DMS114 treated with DMSO at 0.1 percent for 48 hours (cell line): ENCODE results near the gene DNAH6.

Source experiments
- DNase-seq: peaks from one replicate; lab custom pipeline; 2025; ENCODE audit not compliant: unreplicated experiment; lab: John Stamatoyannopoulos, UW

The DNAH6 gene

DNA sequence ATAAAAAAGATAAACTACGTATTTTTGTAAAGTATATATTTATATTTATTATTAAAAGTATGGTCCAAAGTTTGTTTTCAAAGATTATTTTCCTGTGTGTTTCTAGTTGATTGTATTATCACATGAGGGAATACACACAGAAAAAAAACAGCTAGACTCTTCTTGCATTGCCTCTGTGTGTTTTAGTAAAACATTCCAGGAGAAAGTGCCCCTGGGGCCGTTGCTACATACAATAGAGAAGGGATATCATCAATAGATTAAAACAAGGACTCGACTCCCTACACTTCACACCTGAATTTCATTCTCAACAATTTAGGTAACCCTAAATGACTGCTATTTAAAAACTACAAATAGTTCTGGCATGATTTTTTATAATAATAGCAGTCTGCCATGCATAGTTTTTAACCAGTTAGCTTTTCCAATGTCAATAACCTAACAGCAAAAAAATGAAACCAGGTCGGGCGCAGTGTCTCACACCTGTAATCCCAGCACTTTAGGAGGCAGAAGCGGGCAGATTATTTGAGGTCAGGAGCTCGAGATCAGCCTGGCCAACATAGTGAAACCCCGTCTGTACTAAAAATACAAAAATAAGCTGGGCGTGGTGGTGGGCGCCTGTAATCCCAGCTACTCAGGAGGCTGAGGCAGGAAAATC, 171.3 kb downstream of the DNAH6 start:
- DNase-seq: no peak

DNA sequence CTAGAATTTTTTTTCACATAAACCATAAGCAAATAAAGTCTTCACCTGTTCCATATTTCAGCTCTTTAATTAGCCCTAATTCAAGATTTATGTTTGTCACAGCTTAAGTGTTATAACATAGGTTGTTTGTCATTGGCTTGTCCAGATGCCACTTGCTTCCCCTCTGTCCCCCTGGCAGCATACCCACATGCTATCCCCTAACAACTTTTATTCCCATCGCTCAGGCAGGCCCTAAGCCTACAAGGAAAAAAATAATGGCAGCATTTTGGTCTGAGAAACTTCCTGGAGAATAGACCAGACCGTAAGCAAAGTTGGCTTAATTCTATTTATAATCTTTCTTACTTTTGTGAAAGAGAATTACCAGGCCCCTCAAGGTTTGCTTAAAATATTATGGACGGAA, 173.9 kb downstream of the DNAH6 start:
- DNase-seq: no peak

DNA sequence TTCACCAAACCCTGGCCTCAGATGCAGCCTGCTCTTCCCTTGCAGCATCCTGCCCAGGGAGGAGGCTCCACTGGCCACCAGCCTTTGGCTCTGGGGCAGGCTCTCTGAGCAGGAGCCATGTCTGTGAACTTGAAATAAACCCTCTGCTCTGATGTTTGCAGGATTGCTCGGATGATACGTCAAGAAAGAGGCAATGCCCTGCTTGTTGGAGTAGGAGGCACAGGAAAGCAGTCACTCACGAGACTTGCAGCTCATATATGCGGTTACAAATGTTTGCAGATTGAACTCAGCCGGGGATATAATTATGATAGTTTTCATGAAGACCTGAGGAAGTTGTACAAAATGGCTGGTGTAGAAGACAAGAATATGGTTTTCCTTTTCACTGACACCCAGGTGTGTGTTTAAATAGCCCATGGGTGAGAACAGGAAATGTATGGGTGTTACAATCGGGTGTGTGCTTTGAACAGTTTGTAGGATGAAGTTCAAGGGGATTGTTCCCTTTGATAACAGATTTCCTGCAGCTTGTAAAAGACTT, 177.9 kb downstream of the DNAH6 start:
- DNase-seq: no peak

DNA sequence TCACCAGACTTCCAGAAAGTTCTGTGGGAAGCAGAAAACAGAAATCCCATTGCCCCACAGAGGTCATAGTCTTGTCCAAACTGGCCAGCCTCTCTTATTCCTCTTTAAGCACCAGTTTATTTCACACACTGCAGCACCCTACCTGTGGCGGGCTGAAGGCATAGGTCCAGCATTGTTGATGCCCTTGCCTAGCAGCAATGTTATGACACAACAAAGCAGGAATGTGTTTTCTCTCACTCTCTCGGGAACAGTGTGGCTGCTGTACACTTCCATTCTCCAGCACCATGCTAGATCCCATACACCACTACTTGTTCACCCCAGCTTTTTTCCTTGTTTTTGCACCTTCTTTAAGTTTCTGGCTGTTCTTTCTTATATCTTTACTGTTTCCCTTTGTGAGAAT, 181.6 kb downstream of the DNAH6 start:
- no peak for DNase-seq

DNA sequence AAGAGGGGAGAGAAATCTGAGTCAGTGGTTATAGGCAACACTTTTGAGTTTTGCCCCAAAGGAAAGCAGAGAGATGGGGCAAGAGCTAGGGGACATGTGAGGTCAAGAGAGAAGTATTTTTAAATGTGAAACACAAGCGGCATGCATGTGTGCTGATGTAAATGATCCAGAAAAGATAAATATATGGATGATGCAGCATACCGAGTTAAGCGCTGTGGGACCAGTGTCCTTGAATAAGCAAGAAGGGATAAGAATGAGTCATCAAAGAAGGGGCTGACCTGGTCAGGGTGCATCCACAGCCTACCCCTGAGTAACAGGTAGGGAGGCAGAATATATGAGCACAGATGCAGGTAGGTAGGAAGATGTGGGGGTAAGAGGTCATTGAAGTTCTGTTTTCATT, 183.7 kb downstream of the DNAH6 start:
- no peak for DNase-seq

DNA sequence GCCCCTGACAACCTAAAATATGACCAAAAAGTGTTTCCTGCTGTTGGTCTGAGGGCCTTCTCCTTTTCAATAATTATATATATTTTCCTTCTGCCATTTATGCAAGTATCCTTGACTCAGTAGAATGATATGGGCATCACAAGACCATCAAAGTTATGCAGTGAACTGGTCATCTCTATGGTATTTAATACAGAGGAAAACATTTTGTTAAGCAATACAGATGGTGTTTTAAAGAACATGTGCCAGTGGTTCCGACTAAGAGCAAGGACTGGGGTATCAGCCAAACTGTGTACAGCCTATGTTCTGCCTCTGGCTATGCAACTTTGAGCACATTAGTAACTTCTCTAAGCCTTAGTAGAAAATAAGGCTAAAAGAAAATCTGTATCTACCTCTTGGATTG, 185.6 kb downstream of the DNAH6 start:
- no peak for DNase-seq

DNA sequence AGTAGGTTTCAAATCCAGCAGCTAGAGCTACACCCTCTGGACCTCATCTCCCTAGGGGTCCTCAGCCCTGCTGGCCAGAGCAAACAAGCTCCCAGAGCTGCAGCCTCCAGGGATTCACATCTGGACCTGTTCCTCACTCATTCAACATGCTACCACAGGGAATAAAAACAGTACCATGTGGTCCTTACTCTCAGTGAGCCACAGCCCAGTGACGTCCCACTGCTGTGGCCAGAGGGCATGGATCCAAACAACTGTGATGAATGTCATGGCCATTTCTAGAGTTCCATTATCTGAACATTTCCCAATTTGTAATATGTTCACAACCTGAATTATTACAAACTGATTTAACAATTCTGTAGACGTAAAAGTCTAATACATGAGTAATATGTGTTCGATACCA, 186.6 kb downstream of the DNAH6 start:
- no peak for DNase-seq

DNA sequence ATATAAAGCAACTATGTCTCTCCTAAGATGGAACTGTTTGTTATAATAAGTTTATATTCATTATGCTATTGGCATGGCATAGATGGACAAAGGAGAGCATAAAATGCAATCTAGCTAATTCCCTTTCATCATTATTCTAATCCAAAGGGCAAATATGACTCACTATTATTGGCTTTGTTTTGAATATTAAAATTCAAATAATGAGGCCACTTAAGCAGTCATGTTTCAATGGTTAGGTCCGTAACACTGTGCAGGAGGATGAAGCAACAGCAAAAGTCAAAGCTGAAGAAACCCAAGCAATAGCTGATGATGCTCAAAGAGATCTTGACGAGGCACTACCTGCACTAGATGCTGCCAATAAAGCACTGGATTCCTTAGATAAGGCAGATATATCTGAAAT, 187.5 kb downstream of the DNAH6 start:
- no peak for DNase-seq

DNA sequence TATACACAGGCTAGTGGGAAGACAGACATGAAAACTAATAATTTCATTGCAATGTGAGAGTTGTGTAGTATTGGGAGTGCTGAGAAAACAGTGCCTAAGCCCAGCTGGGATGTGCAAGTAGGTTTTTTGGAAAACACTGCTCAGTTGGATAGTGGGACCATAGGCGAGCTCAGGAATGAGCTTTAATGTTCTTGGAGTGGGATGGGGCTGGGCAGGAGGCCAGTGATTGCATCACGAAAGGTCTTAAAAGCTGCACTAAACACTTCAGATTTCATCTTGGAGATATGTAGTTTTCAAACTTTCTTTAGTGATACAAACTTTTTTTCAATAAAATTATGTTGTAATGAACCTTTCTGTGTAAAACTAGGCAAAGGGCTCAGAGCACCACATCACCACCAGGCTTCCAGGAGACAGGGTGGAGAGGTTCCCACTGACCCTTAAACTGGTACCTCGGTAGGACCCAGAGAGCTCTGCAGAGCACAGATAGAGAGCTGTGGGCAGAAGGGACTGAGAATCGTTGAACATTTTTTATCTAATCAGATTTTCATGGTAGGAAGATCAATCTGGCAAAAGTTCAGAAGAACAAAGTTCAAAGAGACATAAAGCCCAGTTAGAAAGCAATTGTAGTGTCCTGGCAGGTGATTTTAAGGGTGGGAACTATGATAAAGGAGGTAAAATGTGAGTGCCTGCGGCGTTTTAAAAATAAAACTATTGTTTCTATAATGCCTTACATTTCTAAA, 188.4 kb downstream of the DNAH6 start:
- no peak for DNase-seq

DNA sequence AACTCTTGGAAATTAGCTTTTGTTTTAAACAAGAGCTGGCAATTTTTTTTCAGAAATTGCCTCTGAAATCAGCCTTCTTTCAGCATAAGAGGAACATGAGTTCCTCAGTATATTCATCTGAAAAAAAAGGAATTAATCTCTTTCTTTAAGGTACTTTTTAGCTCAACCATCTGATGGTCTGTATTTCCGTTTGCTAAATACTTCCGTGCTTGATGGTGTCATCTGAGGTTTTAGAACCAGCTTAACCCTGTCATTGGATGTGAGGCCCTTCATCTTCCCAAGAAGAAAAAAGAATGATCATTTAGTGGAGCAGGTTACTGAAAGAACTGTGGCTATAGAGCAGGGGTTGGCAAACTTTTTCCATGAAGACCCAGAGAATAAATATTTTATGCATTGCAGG, 189.6 kb downstream of the DNAH6 start:
- no peak for DNase-seq

DNA sequence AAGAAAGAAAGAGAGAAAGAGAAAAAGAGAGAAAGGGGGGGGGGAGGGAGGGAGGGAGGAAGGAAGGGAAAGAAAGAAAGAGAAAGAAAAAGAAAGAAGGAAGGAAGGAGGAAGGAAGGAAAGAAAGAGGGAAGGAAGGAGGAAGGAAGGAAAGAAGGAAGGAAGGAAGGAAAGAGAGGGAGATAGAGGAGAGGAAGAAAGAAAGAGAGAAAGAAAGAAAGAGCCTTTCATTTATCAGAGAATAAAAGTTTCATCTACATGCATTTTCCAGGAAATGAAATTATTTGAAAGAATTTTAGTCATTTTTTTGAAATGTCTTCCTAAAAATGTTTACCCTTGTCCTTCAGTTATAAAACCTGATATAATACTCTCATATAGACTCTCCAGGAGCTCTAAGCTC, 192.1 kb downstream of the DNAH6 start:
- DNase-seq: no peak

DNA sequence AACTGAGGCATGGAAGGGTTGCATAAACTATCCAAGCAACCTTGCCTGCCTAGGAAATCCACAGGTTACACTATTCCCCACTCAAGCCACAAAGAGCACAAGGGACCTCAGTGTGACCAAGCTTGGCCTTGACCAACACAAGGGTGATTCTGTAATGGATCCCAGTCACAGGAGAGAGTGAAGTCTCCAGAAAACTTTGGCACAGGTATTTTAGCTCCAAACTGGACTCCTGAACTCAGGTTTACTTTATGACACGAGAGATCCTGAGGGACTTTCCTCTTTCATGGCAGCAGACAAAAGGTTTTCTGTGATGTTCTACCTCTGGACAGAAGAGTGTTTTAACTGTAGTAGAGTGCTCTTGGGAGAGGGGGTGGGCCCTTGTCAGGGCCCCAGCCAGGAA, 195.4 kb downstream of the DNAH6 start:
- no peak for DNase-seq

DNA sequence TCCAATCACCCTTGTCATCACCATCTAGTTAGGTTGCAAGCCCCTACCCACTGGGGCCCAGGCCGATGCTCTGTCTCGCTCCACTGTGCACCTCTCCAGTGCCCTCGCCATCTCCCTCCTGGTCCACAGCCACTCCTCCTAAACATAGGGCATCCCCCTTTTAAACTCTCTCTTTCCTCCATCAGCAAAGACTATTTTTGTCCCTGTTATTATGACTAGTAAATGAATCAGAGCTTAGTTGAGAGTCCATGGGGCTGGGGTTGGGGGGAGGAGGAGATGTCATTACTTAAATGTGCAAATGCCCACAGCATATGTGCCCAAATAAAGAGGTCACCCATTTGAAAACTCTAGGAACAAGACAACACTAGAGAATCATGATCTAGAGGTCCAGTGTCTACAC, 197.1 kb downstream of the DNAH6 start:
- DNase-seq: no peak

DNA sequence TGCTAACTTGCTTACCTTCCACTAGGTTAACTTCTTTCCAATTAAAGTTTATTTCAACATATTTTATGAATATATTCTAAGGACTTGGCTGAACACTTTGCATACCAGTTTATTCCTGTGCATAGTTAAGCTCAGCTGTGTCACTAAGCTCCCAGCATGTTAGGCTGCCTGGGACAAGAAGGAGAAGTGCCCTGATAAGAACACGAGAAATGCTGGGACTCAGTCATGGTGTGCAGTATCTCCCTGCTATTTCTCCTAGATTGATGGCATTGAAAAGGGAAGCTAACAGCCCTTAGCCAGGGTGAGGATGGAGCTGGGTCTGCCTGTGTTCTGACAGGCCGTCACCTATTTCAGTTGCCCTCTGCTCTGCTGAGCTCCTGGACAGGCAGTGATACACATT, 200.3 kb downstream of the DNAH6 start:
- DNase-seq: no peak

DNA sequence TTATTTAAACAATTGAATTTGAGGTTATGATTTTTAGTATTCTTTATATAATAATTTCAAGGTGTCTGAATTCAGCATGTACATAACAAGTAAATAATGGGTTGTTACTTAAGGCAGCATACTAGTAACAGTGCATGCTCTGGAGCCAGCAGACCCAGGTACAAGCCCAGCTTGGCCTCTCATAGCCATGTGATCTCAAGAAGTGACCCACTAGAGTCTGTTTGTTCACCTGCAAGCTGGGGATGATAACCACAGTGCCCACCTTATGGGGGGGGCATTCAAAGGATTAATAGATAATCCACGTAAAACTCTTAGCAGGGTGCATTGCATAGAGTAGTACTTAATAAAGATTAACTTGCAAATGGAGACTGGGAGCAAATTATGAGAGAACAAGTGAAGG, 201.0 kb downstream of the DNAH6 start:
- no peak for DNase-seq

DNA sequence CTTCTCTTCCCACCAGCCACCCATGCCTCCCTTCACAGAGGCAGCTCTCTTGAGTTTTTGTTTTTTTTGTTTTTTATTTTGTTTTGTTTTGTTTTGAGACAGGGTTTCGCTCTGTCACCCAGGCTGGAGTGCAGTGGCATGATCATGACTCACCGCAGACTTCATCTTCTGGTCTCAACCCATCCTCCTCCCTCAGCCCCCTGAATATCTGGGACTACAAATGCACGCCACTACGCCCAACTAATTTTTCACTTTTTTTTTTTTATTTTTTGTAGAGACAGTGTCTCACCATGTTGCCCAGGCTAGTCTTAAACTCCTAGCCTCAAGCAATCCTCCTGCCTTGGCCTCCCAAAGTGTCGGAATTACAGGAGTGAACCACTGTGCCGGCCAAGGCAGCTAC, 203.1 kb downstream of the DNAH6 start:
- no peak for DNase-seq

DNA sequence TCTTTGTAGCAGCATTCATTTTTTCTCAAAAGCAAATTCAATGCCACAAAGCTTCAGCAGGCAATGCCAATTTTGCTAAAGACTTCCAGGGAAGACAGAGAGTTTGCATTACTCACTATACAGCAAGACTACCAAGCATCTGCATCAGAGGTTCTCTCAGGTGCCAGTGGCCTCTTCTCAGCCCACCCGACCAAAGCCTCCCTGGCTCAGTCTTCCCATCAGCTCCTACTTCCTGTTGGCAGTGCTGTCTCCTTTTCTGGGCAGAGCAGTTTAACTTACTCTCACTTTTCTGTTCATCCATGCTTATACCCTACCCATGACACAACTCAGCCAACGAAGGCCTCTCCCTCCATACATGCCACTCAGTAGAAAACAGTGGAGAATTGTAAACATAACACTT, 207.5 kb downstream of the DNAH6 start:
- no peak for DNase-seq

DNA sequence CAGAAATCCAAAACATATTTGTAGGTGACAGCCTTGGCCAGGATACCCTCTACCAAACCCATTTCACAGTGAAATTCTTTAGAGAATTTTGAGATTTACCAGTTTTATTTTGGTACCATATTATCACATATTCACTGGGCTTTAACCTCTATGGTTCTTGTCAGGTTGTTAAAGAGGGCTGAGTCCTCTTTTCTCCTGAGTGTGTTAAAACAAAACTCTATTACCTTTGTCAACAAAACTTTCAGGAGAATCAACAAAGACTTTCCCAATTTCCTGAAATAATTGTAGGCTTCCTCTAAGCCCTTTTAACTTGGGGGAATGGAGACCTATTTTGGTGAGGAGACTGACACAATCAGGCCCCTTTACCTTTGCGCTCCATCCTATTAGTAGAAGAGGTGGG, 209.4 kb downstream of the DNAH6 start:
- no peak for DNase-seq

DNA sequence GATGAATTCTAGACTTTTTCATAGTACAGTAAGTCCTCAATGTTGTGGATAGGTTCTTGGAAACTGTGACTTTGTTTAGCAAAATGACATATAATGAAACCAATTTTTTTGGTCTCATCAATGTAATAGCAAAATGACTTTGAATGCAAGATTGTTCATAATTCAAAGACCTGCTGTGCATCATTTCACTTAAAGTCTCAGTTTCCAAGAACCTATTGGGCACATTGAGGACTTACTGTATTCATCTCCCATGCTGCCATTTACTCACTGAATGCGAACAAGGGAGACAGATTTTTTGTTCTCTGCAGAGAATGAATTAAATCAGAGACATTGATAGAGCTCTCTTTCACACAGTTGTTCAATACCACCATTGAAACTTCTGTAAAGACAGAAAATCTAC, 211.0 kb downstream of the DNAH6 start:
- no peak for DNase-seq

DNA sequence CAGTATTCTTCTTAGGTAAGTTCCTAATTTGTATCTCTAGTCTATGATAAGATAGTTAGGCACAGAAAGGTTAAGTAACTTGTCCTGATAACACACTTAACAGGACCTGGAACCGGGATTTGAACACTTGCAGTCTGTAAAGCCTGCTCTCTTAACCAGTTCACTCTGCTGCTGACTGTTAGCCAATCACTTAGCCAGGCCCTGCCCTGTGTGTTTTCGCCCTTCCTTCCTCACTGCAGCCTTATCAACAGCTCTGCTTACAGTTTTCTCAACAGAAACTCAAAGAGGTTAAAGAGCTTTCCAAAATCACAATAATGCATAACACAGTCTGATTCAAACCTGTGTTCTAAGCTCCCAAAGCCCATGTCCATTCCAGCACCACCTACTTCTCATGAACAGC, 212.9 kb downstream of the DNAH6 start:
- no peak for DNase-seq

DNA sequence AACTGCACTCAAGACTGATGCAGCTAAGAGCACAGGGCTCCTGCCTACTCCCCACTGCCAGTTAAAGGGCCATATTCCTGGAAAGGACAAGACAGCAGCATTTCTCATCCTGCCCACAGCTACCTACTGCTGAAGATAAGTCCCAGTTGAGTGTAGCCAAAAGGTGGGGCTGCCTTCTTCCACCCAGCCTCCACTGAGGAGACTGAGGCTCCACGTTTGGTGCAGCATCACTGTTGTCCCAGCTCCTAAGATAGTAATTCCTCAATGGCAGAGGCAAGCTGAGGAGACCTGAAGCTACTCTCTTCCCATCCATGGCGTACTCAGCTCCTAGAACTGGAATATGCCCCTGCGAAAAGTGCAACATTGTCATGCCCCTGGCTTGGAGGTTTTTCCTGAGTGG, 214.9 kb downstream of the DNAH6 start:
- DNase-seq: no peak

DNA sequence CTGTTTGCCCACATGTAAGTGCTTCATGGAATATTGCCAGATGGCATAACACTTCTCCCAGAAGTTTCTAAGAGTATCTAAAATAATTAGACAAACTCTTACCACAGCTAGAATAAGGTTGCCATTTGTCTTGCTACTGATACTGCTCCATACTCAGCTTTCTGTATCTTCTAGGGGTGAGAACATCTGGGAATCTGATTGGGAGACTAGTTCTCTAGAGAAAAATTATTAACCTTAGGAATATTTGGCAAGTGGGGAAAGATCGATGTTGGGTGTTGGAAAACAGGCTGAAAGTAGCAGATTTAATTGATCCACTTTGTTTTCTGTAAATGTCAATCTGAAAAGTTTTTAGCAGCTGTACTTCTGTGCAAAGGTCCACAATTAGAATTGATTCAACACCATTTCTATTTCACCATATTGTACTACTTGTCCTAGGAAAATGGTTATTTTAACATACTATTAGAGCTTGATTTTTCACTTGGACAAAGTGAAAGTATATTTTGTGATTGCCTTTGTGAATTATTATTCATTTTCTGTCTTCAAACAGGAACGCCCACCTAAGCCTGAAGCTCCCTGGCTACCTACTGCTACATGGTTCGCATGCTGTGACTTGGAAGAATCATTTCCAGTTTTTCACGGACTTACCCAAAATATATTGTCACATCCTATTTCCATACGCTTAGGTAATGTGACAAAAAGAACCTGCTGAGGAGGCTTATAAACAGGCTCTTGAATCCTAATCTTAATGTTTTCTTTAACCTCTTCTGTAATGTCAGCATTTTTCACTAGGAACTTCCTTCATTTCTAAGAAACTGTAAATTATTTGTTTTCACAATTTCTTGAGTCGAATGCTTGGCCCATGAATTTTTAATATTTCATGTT, 216.8 kb downstream of the DNAH6 start:
- DNase-seq: no peak
